ENCODE measurements around the gene PER2. TPM values are rescaled to one million over a fixed set of nuclear protein-coding genes. Genes with fewer than 3 reads are reported as not detected.

Gene PER2
- total and polyA plus RNA-seq, 2 donors from 2014 or later: 1.8 to 28.4 TPM

- H3K27ac ChIP-seq (ENCODE audit: low read depth in 2 of 2, low read length in 2 of 2): no peak overlapping the region
- H3K9ac ChIP-seq (ENCODE audit: low read length in 3 of 3): no peak overlapping the region
- intact Hi-C loops (cut with DNase I): no loop called here
- H3K4me1 ChIP-seq (ENCODE audit: control insufficient read depth in 2 of 3, insufficient read depth in 2 of 3, low read depth in 1 of 3, low read length in 3 of 3): no peaks in the 10 kb centered on the region
- no peaks in the 10 kb centered on the region for H3K9me3 ChIP-seq (ENCODE audit: control insufficient read depth in 2 of 3, insufficient read depth in 1 of 3, low read length in 3 of 3)
- no peaks in the 10 kb centered on the region for H3K27me3 ChIP-seq (ENCODE audit: control insufficient read depth, insufficient read depth, low read length)
- TF ChIP-seq CTCF (IDR thresholded peaks at IDR 0.05; ENCODE audit: borderline replicate concordance, extremely low read depth, insufficient read depth): no peak
- FAIRE-seq: no peak
- H3K36me3 ChIP-seq (ENCODE audit: control insufficient read depth in 2 of 3, insufficient read depth in 3 of 3, low read length in 3 of 3): no peaks in the 10 kb centered on the region
- DNase-seq: peak in 4 of 5 donors; percentile 34 to 52 (median 38)
- H3K4me3 ChIP-seq (ENCODE audit: low read length in 3 of 3): no peak overlapping the region
These were observed 71.7 kb downstream of the PER2 start for GRCh38 chr2:238216651-238217184.

GRCh38 chr2:238207006-238207405 is 81.4 kb downstream of the PER2 start:
- no peak for TF ChIP-seq CTCF (IDR thresholded peaks at IDR 0.05; ENCODE audit: borderline replicate concordance, extremely low read depth, insufficient read depth)
- DNase-seq (no peak), FAIRE-seq (no peak)
- Histone ChIP-seq H3K9me3 (ENCODE audit: control insufficient read depth in 2 of 3, insufficient read depth in 1 of 3, low read length in 3 of 3) (no peaks in the 10 kb centered on the region), H3K27me3 (ENCODE audit: control insufficient read depth, insufficient read depth, low read length) (no peaks in the 10 kb centered on the region), H3K36me3 (ENCODE audit: control insufficient read depth in 2 of 3, insufficient read depth in 3 of 3, low read length in 3 of 3) (no peaks in the 10 kb centered on the region), H3K4me3 (ENCODE audit: low read length in 3 of 3) (no peak overlapping the region), H3K4me1 (ENCODE audit: control insufficient read depth in 2 of 3, insufficient read depth in 2 of 3, low read depth in 1 of 3, low read length in 3 of 3) (peaks cover 0 to 7% (median 4%) of the 10 kb centered on the region in 3 donors), H3K9ac (ENCODE audit: low read length in 3 of 3) (no peak overlapping the region), H3K27ac (ENCODE audit: low read depth in 2 of 2, low read length in 2 of 2) (no peak overlapping the region)
- intact Hi-C loops (cut with DNase I): no loop called here

DNA sequence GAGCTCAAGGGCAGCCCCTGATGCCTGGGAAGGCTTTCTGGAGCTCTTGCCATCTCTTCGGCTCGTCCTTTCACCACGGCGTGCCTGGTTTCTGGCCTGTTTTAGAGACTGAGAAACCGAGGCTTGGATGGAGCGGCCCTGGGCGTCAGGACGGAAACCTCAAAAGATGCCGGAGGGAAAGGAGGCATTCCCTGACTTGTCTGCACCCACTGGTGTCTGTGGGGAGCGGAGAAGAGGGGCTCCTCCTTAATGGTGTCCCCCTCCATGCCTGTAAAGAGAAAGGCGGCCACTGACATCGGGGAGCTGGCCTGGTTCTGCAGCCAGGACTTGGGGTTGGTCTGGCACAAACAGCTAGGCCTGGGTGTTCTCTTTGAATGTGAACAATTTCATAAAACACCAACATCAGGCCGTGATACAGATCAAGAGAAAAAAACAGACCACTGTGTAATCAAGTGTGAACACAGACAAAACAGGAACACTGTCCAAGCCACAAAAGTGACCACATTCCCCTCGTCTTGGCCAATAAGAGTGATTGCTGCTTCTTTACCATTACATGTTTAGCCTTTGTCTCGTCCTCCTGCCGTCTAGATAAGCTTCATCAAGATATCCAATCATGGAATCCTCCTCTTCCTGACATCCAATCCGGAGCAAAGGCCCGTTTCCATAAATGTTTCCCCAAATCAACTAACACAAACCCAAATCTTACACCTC is 84.3 kb downstream of the PER2 start:
- peak overlapping the region; percentile 71 to 73 for H3K27ac ChIP-seq (ENCODE audit: low read depth in 2 of 2, low read length in 2 of 2)
- H3K4me3 ChIP-seq (ENCODE audit: low read length in 3 of 3): peak overlapping the region; percentile 56 to 73 (median 65)
- TF ChIP-seq CTCF (IDR thresholded peaks at IDR 0.05; ENCODE audit: borderline replicate concordance, extremely low read depth, insufficient read depth): no peak
- peak in 1 of 5 donors; percentile 58 for DNase-seq
- peaks cover 0 to 16% (median 10%) of the 10 kb centered on the region in 3 donors for H3K4me1 ChIP-seq (ENCODE audit: control insufficient read depth in 2 of 3, insufficient read depth in 2 of 3, low read depth in 1 of 3, low read length in 3 of 3)
- H3K36me3 ChIP-seq (ENCODE audit: control insufficient read depth in 2 of 3, insufficient read depth in 3 of 3, low read length in 3 of 3): no peaks in the 10 kb centered on the region
- intact Hi-C loops (cut with DNase I): no loop called here
- no peaks in the 10 kb centered on the region for H3K27me3 ChIP-seq (ENCODE audit: control insufficient read depth, insufficient read depth, low read length)
- no peak for FAIRE-seq
- no peaks in the 10 kb centered on the region for H3K9me3 ChIP-seq (ENCODE audit: control insufficient read depth in 2 of 3, insufficient read depth in 1 of 3, low read length in 3 of 3)
- peak overlapping the region in 2 of 3 donors; percentile 74 to 91 for H3K9ac ChIP-seq (ENCODE audit: low read length in 3 of 3)
